Measurements from ENCODE around the gene EXOC1L.

The EXOC1L gene, protein sequence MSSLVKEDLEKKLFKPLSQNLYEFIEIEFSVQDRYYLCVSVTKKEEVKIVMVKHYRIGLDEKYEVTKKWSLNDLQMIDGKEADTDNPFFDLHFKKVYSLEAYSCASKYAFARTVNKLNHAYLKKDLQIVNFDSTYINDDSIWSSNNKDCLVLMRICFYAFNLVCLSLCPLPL

DNA sequence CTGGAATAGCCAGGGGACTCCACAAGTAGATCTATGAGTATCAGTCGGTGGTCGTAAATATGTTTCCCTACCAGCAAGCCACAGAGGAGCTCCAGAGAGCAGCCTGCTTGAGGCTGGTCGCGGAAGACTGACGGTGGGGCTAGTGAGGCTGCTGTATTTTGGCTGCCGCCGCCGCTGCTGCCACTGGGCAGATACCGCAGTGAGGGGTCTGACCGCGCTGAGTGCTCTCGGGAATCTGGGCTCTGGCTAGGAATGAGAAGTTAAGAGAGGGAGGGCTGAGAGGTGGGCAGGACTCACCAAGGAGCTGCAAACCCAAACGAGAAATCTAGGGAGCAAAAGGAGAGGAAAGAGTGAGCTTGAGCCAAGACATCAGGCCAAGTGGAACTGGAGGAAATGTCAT is at the start of gene EXOC1L:
TSS of gene EXOC1L (plus strand) at position 157 of the 400 bp plus-strand sequence. CDS start at position 394, 237 bp downstream.
- DNase-seq: no peak

GRCh38 chr4:55770662-55771061 is 48.9 kb upstream of the EXOC1L start:
- DNase-seq: no peak

- no peak for DNase-seq
Measured at GRCh38 chr4:55781341-55781740, 38.2 kb upstream of the EXOC1L start.

DNA sequence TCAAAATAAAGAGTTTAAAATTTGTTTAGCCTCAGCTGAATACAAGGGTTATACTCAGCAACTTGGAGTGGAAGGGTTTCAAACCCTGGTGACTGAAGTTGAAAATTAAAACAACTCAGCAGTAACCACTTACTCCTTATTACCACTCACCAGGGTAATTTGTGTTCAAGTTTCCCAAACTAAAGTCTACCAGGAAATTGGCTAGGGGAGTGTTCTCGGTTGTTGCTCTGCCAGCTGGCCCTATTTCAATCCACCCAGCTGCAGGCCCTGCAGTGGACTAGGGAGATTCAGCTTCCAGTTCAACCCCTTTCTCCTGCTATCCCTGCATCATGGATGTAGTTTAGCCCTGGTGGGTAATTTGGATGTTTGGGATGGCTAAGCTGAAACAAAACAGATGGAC is 37.8 kb upstream of the EXOC1L start:
- no peak for DNase-seq

GRCh38 chr4:55783584-55783983 is 36.0 kb upstream of the EXOC1L start:
- DNase-seq: no peak

DNA sequence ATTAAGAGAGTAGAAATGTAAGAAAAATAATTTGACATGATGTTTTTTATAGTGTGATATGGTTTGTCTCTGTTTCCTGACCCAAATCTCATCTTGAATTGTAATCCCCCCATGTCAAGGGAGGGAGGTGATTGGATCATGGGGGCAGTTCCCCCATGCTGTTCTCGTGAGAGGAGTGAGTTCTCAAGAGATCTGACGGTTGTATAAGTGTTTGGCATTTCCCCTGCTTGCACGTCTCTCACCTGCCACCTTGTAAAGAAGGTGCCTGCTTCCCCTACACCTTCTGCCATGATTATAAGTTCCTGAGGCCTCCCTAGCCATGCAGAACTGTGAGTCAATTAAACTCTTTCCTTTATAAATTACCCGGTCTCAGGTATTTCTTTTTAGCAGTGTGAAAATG is 34.8 kb upstream of the EXOC1L start:
- DNase-seq: no peak

DNA sequence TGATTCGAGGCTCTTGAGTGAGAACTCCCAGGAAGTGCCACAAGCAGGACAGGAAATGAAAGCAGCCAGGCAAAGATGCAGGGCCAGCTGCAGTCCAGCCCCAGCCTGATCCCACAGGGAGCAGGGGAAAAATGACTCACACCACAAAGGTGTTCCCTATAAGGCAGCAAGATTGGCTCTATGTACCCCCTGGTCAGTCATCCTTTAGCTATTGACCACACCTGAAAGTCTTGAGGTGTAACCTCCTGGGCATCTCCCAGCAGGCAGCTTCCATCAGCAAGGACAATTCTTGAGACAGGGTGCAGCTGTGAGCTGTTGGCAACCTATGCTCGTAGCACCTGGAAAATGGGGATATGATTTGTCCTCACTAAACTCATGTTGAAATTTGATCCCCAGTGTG is 27.9 kb upstream of the EXOC1L start:
- no peak for DNase-seq

DNA sequence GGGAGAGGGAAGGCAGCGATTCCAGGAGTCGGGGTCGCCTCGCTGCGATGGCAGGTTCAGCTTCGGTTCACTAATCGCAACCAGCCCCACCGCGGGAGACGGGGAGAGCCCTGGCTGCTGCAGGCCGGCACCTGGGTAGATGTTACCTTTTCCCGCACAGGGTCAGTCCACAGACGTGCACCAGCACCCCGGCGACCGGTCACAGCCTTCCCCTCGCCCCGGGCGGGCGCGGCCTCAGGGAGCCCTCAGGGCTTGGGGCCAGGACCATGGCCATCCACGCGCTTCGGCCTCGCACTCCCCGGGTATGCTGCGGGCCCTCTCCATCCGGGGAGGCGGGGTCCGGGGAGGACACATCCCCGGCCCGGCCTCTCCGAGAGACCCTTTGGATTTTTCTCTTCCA is 26.1 kb upstream of the EXOC1L start:
- no peak for DNase-seq

GRCh38 chr4:55794053-55794452 is 25.5 kb upstream of the EXOC1L start:
- DNase-seq: no peak

- no peak for DNase-seq
Measured at GRCh38 chr4:55795341-55795740, 24.2 kb upstream of the EXOC1L start.

GRCh38 chr4:55801498-55801897 is 18.1 kb upstream of the EXOC1L start:
- DNase-seq: no peak

- DNase-seq: no peak
Measured at GRCh38 chr4:55807556-55807955, 12.0 kb upstream of the EXOC1L start.

- no peak for DNase-seq
Measured at GRCh38 chr4:55808186-55808585, 11.4 kb upstream of the EXOC1L start.

DNA sequence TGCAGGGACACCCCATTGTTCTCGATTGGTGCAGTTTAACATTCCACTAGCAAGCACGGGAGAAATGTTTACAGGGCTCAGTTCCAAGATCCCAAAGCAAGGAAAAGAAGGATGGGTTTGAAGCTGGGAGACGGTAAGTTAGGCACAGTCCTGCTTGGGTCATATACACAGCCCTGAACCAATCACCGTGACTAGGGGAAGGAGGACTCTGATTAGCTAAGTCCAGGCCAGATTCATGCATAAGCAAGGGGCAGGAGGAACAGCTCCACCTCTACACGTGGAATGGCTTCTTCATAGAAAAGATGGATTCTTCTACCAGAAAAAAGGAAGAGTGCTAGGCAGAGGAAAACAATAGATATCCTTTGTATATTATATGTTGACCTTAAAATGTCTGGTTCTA is 11.0 kb upstream of the EXOC1L start:
- no peak for DNase-seq

GRCh38 chr4:55817691-55818090 is 1.9 kb upstream of the EXOC1L start:
- no peak for DNase-seq

DNA sequence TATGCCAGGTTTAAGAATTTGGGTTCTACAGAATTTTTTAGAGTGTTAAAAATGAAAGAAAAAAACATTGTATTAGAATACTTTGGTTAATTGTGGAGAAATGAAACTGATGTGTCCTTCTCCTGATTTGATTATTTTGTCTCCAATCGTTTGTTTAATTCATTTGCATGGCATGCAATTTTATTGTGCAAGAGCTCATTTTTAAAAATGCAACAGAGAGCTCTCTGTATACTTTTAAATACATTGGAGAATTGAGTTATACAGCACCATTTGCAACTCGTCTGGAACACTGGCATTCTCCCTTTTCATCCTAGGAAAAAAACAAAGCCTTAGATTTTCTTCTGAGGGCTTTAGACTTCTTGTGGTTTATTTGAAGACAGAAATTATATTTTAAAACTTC is 689 bp downstream of the EXOC1L start:
- no peak for DNase-seq

DNA sequence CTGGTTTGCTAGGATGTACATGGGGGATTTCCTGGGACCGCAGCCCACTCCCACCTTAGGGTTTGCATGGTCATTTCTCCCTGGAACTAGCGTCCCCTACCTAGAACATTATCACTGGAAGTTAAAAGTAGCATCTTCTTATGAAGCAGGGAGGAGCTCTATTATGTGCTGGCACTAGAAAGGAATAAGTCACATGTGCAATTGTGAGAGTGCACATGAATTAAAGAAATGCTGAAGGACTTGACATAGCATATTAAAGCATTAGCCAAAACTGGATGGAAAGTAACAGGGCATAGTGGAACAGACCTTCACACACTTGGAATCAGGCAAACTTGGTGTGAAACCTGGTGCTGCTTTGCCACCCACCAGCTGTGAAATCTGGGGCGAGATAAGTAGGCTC is 2.7 kb downstream of the EXOC1L start:
- no peak for DNase-seq

- no peak for DNase-seq
Measured at GRCh38 chr4:55824865-55825264, 5.3 kb downstream of the EXOC1L start.

GRCh38 chr4:55826986-55827385 is 7.4 kb downstream of the EXOC1L start:
- no peak for DNase-seq

DNA sequence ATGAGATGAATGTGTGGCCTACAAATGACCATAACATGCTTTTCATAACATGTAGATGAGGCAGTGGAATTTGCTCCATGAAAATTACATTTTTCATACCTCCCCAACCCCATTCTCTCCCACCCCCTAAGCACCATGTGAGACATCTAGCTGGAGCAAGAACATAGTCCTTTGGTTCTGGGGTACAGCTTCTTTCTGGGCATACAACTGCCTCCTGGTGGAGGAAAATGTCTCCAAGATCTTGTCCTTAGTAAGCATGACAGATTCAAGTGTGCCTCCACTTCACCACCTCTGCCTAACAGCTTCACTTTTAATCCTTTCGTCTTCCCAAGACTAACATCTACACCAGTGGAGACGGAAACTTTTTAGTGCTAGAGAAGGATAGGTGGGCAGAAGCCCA is 8.0 kb downstream of the EXOC1L start:
- no peak for DNase-seq

DNA sequence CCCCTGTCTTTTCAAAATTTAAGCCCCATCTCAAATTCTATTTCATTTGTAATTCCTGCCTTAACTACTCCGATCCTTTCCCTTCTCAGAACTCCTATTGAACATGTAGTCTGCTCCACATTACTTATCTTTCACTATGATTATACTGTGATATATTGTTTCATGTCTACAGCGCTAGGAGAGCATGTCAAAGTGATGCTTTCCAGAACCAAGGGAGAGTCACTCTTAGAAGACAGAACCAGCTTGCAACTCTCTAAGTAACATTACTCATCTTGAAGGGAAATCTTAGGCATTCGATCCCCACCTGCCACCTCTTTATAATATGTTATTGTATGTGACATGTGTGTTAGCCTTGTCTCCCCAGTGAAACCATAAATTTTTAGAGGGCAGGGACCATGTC is 10.5 kb downstream of the EXOC1L start:
- DNase-seq: no peak

DNA sequence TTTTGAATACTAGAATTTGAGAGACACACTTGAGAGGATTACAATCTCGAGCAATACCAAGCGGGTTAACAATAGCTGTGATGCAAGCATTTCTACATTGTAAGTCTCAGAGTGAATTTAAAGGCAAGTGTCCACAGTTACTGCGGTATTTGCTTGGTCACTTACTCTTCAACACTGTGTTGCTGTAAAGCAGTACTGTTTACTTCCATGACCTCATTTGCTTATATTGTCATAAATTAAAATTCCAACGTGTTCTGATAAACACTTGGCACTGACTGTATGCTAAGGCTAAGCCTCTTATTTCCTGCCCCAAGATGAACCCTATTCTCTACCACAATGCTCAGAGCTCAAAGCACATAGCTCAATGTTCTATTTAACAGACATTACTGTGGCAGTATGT is 11.1 kb downstream of the EXOC1L start:
- no peak for DNase-seq

- DNase-seq: no peak
Measured at GRCh38 chr4:55834086-55834795, 14.7 kb downstream of the EXOC1L start.

GRCh38 chr4:55837903-55838302 is 18.3 kb downstream of the EXOC1L start:
- no peak for DNase-seq

GRCh38 chr4:55838356-55838755 is 18.8 kb downstream of the EXOC1L start:
- DNase-seq: no peak
